Epithelial cell of proximal tubule (primary cell): ENCODE data around the gene TAGLN2. TPM values are rescaled to one million over a fixed set of nuclear protein-coding genes. Genes with fewer than 3 reads are reported as not detected.

Experiments used
- DNase-seq: peaks from one replicate; pipeline ENCODE4 v3.0.0-alpha.2; 2011; ENCODE audit warnings: low read depth
- H3K4me3 ChIP-seq: 2 replicates; pipeline ENCODE4 v1.5.1; 2011; ENCODE audit warnings: low read depth, mild to moderate bottlenecking, low read length
- total RNA-seq: library from RNA; depleted of rRNA; stranded (reverse); fragments of >200 nt; gene quantifications from 2 replicates; pipeline ENCODE4 v1.2.3, GENCODE V29; 2015
- TF ChIP-seq, protein P1 (sequence below): conservative IDR thresholded peaks from 2 replicates; pipeline ENCODE4 v1.5.1; 2012; ENCODE audit warnings: low read depth, mild to moderate bottlenecking, low read length

Gene TAGLN2
- total RNA-seq, 1 donor from 2014 or later, result 584 TPM

- peak overlapping the region; percentile 95 for H3K4me3 ChIP-seq
- TF ChIP-seq, protein P1, sequence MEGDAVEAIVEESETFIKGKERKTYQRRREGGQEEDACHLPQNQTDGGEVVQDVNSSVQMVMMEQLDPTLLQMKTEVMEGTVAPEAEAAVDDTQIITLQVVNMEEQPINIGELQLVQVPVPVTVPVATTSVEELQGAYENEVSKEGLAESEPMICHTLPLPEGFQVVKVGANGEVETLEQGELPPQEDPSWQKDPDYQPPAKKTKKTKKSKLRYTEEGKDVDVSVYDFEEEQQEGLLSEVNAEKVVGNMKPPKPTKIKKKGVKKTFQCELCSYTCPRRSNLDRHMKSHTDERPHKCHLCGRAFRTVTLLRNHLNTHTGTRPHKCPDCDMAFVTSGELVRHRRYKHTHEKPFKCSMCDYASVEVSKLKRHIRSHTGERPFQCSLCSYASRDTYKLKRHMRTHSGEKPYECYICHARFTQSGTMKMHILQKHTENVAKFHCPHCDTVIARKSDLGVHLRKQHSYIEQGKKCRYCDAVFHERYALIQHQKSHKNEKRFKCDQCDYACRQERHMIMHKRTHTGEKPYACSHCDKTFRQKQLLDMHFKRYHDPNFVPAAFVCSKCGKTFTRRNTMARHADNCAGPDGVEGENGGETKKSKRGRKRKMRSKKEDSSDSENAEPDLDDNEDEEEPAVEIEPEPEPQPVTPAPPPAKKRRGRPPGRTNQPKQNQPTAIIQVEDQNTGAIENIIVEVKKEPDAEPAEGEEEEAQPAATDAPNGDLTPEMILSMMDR, result no peak
- DNase-seq, result no peak
Measured at GRCh38 chr1:159925719-159926078, 392 bp upstream of the TAGLN2 start.

- TF ChIP-seq, protein P1, result peak; percentile 16
- no peak for DNase-seq
- peak overlapping the region; percentile 95 for H3K4me3 ChIP-seq
Measured at GRCh38 chr1:159924025-159924790, 1.1 kb downstream of the TAGLN2 start.

DNA sequence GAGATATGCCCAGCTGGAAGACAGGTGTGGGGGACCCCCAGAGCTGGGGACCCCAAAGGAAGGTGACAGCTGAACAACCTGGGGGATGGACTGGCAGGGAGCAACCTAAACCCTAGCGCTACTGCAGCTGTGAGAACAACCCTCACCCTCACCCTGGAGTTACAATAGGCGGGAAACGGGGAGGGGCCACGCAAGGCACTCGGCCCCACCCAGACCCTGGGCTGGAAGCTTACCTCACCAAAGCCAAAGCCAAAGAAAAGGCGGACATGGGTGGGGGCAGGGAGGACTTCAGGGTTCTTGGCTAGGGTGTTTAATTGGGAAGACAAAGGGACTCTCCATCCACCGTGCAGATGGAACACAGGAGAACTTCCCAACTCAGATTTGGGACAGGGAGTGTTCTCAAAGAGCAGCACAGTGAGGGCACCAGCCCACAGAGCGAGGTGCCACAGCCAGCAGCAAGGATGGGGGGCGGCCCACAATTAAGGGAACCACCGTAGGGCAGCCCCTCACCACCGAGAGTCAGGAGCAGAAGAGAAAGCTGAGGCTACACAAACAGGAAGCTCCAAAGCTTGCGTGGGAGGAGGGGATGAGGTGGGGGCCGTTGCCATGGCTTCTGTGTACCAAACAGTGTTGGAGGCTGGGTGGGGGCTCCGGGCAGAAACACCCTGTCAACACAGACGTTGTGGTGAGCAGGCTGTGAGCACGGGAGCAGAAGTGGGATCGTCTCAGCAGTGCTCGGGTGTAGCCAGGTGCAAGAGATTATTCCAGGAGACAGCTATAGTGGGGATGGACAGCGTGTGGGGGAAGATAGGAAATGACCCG, 1.9 kb downstream of the TAGLN2 start:
- peak overlapping the region; percentile 95 for H3K4me3 ChIP-seq
- DNase-seq, result no peak

GRCh38 chr1:159922511-159923202, 2.6 kb downstream of the TAGLN2 start:
- H3K4me3 ChIP-seq, result peak overlapping the region; percentile 95
- TF ChIP-seq, protein P1, result no peak
- DNase-seq, result no peak

More for the DNA sequence above, 1.9 kb downstream of the TAGLN2 start:
- TF ChIP-seq, protein P1, result no peak

DNA sequence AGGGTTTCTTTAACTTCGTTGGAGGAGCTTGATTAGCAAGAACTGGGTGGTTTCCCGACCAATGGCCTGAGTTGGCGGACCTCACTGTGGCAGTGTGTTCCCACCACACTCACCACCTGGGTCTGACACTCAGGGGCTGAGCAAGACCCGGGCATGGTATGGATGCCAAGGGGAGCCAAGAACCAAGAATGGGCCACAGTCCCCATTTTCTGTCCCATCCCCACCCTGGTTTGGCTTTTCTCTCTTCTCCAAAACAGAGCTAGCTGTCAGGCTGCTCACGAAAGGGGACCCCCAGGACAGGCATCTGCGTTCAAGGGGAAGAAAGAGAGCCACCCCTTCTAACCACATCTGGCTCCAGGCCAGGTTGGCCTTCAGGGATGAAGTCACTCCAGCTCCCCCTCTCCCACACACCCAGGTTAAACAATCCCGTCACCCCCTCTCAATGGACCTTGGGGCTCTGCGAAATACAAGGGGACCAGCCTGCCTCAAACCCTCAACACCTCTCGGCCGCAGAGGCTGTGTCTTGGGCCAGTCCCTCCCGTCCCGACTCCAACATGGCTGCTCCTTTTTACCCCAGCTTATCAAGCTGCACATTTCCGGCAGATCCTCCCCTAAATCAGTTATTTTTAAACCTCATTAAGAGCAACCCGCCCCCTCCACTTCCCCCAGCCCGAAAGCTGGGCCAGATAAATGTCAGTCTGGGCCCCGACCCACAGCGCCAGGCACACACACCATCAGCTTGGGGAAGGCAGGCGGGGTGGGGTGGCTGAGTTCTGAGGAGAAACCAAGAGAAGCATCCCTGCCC, 3.4 kb downstream of the TAGLN2 start:
- H3K4me3 ChIP-seq, result peak overlapping the region; percentile 95
- DNase-seq, result no peak
- TF ChIP-seq, protein P1, result no peak

GRCh38 chr1:159921251-159921650, 4.1 kb downstream of the TAGLN2 start:
- no peak overlapping the region for H3K4me3 ChIP-seq
- TF ChIP-seq, protein P1, result no peak
- no peak for DNase-seq
